ENCODE data around the gene TMED1.

TMED1 gene

DNA sequence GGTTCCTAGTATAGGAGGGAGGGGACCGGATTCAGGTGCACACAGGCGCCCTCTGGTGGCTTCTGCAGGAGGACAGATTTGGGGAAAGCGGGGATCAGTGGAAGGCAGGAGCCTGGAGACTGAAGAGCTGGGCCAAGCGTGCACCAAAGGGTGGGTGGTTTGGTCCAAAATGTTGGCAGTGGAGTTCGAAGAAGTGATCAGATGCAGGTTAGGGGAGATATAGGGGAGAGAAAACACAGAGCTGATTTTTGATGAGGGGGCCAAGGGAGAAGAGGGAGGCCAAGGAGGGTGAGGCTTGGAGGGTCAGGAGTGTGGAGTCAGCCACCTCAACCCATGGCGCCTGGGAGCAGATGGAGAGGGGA lies 28.5 kb upstream of the TMED1 start:
- Histone ChIP-seq H3K4ac (ENCODE audit: low read depth, low read length) (no peak overlapping the region), H2BK120ac (ENCODE audit: insufficient read depth, low read length, poor library complexity) (no peak overlapping the region), H3K27me3 (ENCODE audit: insufficient read depth, low read length) (no peaks in the 10 kb centered on the region), H4K91ac (ENCODE audit: low read depth, low read length) (peak overlapping the region; percentile 63), H3K9me3 (ENCODE audit: insufficient read depth, low read depth, low read length) (no peaks in the 10 kb centered on the region), H3K79me2 (ENCODE audit: control insufficient read depth, insufficient read depth, low read length, poor library complexity) (no peaks in the 10 kb centered on the region), H3K23ac (ENCODE audit: low read length) (no peak overlapping the region), H3K9ac (ENCODE audit: low read length) (no peak overlapping the region), H3K4me1 (ENCODE audit: control insufficient read depth in 1 of 2, insufficient read depth in 2 of 2, low read length in 2 of 2) (peaks cover 0 to 4% of the 10 kb centered on the region in 2 experiments), H2AFZ (ENCODE audit: insufficient read depth, low read length, poor library complexity) (no peak overlapping the region), H2BK5ac (ENCODE audit: low read depth, low read length, poor library complexity) (no peak overlapping the region), H3K14ac (ENCODE audit: low read length) (no peak overlapping the region), H4K8ac (ENCODE audit: low read depth, low read length) (peak overlapping the region; percentile 47), H3K18ac (ENCODE audit: low read length) (no peak overlapping the region), H3K4me3 (ENCODE audit: low read depth, low read length) (no peak overlapping the region), H3K36me3 (ENCODE audit: control insufficient read depth in 1 of 2, insufficient read depth in 2 of 2, low read length in 2 of 2) (no peaks in the 10 kb centered on the region), H2AK5ac (ENCODE audit: low read length) (no peak overlapping the region), H4K12ac (ENCODE audit: low read depth, low read length) (peak overlapping the region; percentile 61), H3K4me2 (ENCODE audit: low read length) (no peak overlapping the region), H2BK12ac (ENCODE audit: low read length) (no peak overlapping the region), H3K27ac (ENCODE audit: low read depth, low read length) (no peak overlapping the region), H3K79me1 (ENCODE audit: low read length) (peaks cover 1% of the 10 kb centered on the region)
- peak; percentile 57 to 85 for DNase-seq
- no CpG with 5 or more reads among the region's 6 CpGs for WGBS (ENCODE audit: extremely low coverage, insufficient coverage, insufficient read length)

DNA sequence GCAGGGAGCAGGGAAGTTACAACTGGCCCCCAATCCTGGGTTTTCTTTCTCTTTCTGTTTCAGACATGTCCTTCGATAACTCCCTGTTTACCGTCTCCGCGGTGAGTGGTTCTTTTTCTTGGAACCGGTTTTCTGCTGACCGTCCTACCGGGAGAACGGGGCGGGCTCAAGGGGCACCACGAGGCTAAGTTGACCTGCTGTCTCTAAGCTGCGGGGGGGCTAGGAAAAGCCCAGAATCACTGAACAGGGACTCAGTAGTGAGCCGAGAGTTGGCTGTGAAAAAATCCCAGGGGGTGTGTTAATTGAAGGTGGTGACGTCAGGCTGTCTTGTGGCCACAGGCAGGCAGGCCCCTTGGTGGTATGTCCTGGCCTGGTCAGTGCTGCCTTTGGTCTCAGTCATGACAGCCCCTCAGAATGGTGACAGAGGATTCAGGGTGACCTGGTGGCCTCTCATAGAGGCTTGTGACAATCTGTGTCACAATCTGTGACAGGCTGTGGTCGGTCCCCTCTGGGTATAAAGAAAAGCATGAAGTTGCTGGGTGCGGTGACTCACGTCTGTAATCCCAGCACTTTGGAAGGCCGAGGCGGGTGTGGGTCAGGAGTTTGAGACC lies 27.2 kb upstream of the TMED1 start:
- peaks cover 1% of the 10 kb centered on the region for H3K79me1 ChIP-seq (ENCODE audit: low read length)
- H3K27ac ChIP-seq (ENCODE audit: low read depth, low read length), result no peak overlapping the region
- H3K23ac ChIP-seq (ENCODE audit: low read length), result no peak overlapping the region
- H4K12ac ChIP-seq (ENCODE audit: low read depth, low read length), result no peak overlapping the region
- no peaks in the 10 kb centered on the region for H3K79me2 ChIP-seq (ENCODE audit: control insufficient read depth, insufficient read depth, low read length, poor library complexity)
- no peak overlapping the region for H4K91ac ChIP-seq (ENCODE audit: low read depth, low read length)
- no peak overlapping the region for H3K18ac ChIP-seq (ENCODE audit: low read length)
- no peak overlapping the region for H2BK12ac ChIP-seq (ENCODE audit: low read length)
- no peak overlapping the region for H3K4me3 ChIP-seq (ENCODE audit: low read depth, low read length)
- no peaks in the 10 kb centered on the region for H3K9me3 ChIP-seq (ENCODE audit: insufficient read depth, low read depth, low read length)
- H3K4me2 ChIP-seq (ENCODE audit: low read length), result no peak overlapping the region
- no peak overlapping the region for H2AK5ac ChIP-seq (ENCODE audit: low read length)
- no peak overlapping the region for H3K14ac ChIP-seq (ENCODE audit: low read length)
- peak; percentile 96 to 97 for DNase-seq
- H3K4ac ChIP-seq (ENCODE audit: low read depth, low read length), result no peak overlapping the region
- H2BK120ac ChIP-seq (ENCODE audit: insufficient read depth, low read length, poor library complexity), result no peak overlapping the region
- no CpG with 5 or more reads among the region's 18 CpGs for WGBS (ENCODE audit: extremely low coverage, insufficient coverage, insufficient read length)
- no peak overlapping the region for H2BK5ac ChIP-seq (ENCODE audit: low read depth, low read length, poor library complexity)
- H4K8ac ChIP-seq (ENCODE audit: low read depth, low read length), result no peak overlapping the region
- H3K27me3 ChIP-seq (ENCODE audit: insufficient read depth, low read length), result no peaks in the 10 kb centered on the region
- peaks cover 0 to 4% of the 10 kb centered on the region in 2 experiments for H3K4me1 ChIP-seq (ENCODE audit: control insufficient read depth in 1 of 2, insufficient read depth in 2 of 2, low read length in 2 of 2)
- no peaks in the 10 kb centered on the region for H3K36me3 ChIP-seq (ENCODE audit: control insufficient read depth in 1 of 2, insufficient read depth in 2 of 2, low read length in 2 of 2)
- H3K9ac ChIP-seq (ENCODE audit: low read length), result no peak overlapping the region
- no peak overlapping the region for H2AFZ ChIP-seq (ENCODE audit: insufficient read depth, low read length, poor library complexity)

DNA sequence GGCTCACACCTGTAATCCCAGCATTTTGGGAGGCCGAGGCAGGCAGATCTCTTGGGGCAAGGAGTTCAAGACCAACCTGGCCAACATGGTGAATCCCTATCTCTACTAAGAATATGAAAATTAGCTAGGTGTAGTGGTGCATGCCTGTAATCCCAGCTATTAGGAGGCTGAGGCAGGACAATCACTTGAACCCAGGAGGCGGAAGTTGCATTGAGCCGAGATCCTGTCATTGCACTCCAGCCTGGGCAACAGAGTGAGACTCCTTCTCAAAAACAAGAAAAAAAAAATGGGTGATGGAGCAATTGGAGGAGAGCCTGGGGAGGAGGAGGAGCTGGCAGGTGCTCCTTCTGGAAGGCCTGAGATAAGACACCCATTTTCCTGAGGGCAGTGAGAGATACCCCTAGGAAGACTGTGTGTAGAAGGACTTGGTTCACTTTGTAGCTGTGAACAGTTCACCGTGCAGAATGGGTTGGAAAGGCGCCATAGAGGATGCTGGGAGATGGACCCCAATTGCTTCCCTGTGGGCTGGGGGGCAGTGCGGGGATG lies 26.6 kb upstream of the TMED1 start:
- peak in 1 of 2 donors; percentile 41 for DNase-seq
- H3K9ac ChIP-seq (ENCODE audit: low read length), result no peak overlapping the region
- no peak overlapping the region for H3K18ac ChIP-seq (ENCODE audit: low read length)
- H4K91ac ChIP-seq (ENCODE audit: low read depth, low read length), result no peak overlapping the region
- no CpG with 5 or more reads among the region's 6 CpGs for WGBS (ENCODE audit: extremely low coverage, insufficient coverage, insufficient read length)
- H2BK5ac ChIP-seq (ENCODE audit: low read depth, low read length, poor library complexity), result no peak overlapping the region
- H3K79me1 ChIP-seq (ENCODE audit: low read length), result peaks cover 1% of the 10 kb centered on the region
- H3K27me3 ChIP-seq (ENCODE audit: insufficient read depth, low read length), result no peaks in the 10 kb centered on the region
- no peak overlapping the region for H4K8ac ChIP-seq (ENCODE audit: low read depth, low read length)
- no peak overlapping the region for H2AK5ac ChIP-seq (ENCODE audit: low read length)
- no peak overlapping the region for H3K14ac ChIP-seq (ENCODE audit: low read length)
- no peaks in the 10 kb centered on the region for H3K79me2 ChIP-seq (ENCODE audit: control insufficient read depth, insufficient read depth, low read length, poor library complexity)
- no peak overlapping the region for H3K4me3 ChIP-seq (ENCODE audit: low read depth, low read length)
- no peak overlapping the region for H3K27ac ChIP-seq (ENCODE audit: low read depth, low read length)
- no peaks in the 10 kb centered on the region for H3K36me3 ChIP-seq (ENCODE audit: control insufficient read depth in 1 of 2, insufficient read depth in 2 of 2, low read length in 2 of 2)
- H2BK12ac ChIP-seq (ENCODE audit: low read length), result no peak overlapping the region
- no peak overlapping the region for H3K4me2 ChIP-seq (ENCODE audit: low read length)
- no peak overlapping the region for H2AFZ ChIP-seq (ENCODE audit: insufficient read depth, low read length, poor library complexity)
- no peaks in the 10 kb centered on the region for H3K9me3 ChIP-seq (ENCODE audit: insufficient read depth, low read depth, low read length)
- no peak overlapping the region for H3K4ac ChIP-seq (ENCODE audit: low read depth, low read length)
- H3K4me1 ChIP-seq (ENCODE audit: control insufficient read depth in 1 of 2, insufficient read depth in 2 of 2, low read length in 2 of 2), result peaks cover 0 to 4% of the 10 kb centered on the region in 2 experiments
- no peak overlapping the region for H3K23ac ChIP-seq (ENCODE audit: low read length)
- no peak overlapping the region for H2BK120ac ChIP-seq (ENCODE audit: insufficient read depth, low read length, poor library complexity)
- no peak overlapping the region for H4K12ac ChIP-seq (ENCODE audit: low read depth, low read length)

DNA sequence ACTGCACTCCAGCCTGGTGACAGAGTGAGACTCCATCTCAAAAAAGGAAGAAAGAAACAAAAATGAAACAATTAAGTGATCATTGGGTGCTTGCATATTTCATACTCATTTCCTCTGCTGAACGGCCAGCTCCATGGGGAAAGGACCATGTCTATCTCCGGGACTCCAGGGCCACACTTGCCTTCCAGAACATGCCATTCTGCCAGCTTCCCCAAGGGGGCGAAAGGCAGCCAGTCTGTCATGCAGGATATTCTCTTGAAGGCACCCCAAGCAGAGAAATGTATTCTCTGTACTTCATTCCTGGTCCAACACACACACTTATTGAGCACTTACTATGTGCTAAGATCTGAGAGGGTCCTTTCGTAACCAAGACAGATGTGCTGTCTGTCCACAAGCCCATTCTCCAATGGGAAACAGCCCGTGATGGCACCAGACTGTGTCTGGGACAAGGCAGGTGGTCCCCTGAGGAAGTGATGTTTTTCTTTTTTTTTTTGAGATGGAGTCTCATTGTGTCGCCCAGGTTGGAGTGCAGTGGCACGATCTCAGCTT lies 25.2 kb upstream of the TMED1 start:
- H3K4me2 ChIP-seq (ENCODE audit: low read length), result no peak overlapping the region
- H3K27me3 ChIP-seq (ENCODE audit: insufficient read depth, low read length), result no peaks in the 10 kb centered on the region
- no peak overlapping the region for H2AFZ ChIP-seq (ENCODE audit: insufficient read depth, low read length, poor library complexity)
- no peak overlapping the region for H3K14ac ChIP-seq (ENCODE audit: low read length)
- H2BK5ac ChIP-seq (ENCODE audit: low read depth, low read length, poor library complexity), result no peak overlapping the region
- no peak overlapping the region for H2AK5ac ChIP-seq (ENCODE audit: low read length)
- H3K23ac ChIP-seq (ENCODE audit: low read length), result no peak overlapping the region
- no peak overlapping the region for H3K9ac ChIP-seq (ENCODE audit: low read length)
- no peak overlapping the region for H4K12ac ChIP-seq (ENCODE audit: low read depth, low read length)
- H4K91ac ChIP-seq (ENCODE audit: low read depth, low read length), result no peak overlapping the region
- peak in 1 of 2 donors; percentile 47 for DNase-seq
- peaks cover 0 to 4% of the 10 kb centered on the region in 2 experiments for H3K4me1 ChIP-seq (ENCODE audit: control insufficient read depth in 1 of 2, insufficient read depth in 2 of 2, low read length in 2 of 2)
- WGBS (ENCODE audit: extremely low coverage, insufficient coverage, insufficient read length), result no CpG with 5 or more reads among the region's 7 CpGs
- H2BK12ac ChIP-seq (ENCODE audit: low read length), result no peak overlapping the region
- peaks cover 1% of the 10 kb centered on the region for H3K79me1 ChIP-seq (ENCODE audit: low read length)
- H2BK120ac ChIP-seq (ENCODE audit: insufficient read depth, low read length, poor library complexity), result no peak overlapping the region
- H4K8ac ChIP-seq (ENCODE audit: low read depth, low read length), result no peak overlapping the region
- no peaks in the 10 kb centered on the region for H3K79me2 ChIP-seq (ENCODE audit: control insufficient read depth, insufficient read depth, low read length, poor library complexity)
- no peaks in the 10 kb centered on the region for H3K9me3 ChIP-seq (ENCODE audit: insufficient read depth, low read depth, low read length)
- no peak overlapping the region for H3K27ac ChIP-seq (ENCODE audit: low read depth, low read length)
- no peak overlapping the region for H3K4ac ChIP-seq (ENCODE audit: low read depth, low read length)
- H3K4me3 ChIP-seq (ENCODE audit: low read depth, low read length), result no peak overlapping the region
- no peak overlapping the region for H3K18ac ChIP-seq (ENCODE audit: low read length)
- H3K36me3 ChIP-seq (ENCODE audit: control insufficient read depth in 1 of 2, insufficient read depth in 2 of 2, low read length in 2 of 2), result no peaks in the 10 kb centered on the region
